SK-N-SH treated with all-trans-retinoic acid at 6 μM for 48 hours (cell line): ENCODE results near the gene PLEKHG4.

ENCODE experiments used
- ATAC-seq: fragments of 200-7000 bp; cut with Tn5 transposase; 3 replicates; pipeline ENCODE4 v1.9.1; 2020; ENCODE audit warnings: mild to moderate bottlenecking, moderate library complexity
- CREB5 ChIP-seq: fragments of 250-450 bp; sonication (Bioruptor Pico); IDR thresholded peaks from 2 replicates; pipeline ENCODE4 v1.5.1; 2020; ENCODE audit warnings: low read depth, mild to moderate bottlenecking, moderate library complexity
- CSDC2 ChIP-seq: fragments of 250-450 bp; sonication (Bioruptor Pico); IDR thresholded peaks from 2 replicates; pipeline ENCODE4 v1.5.0; 2020; ENCODE audit warnings: mild to moderate bottlenecking, moderate library complexity
- CSRNP3 ChIP-seq: fragments of 250-450 bp; sonication (Bioruptor Pico); IDR thresholded peaks from 2 replicates; pipeline ENCODE4 v1.5.1; 2021; ENCODE audit warnings: mild to moderate bottlenecking, moderate library complexity
- ESRRG ChIP-seq: fragments of 250-450 bp; sonication (Bioruptor Pico); IDR thresholded peaks from 2 replicates; pipeline ENCODE4 v1.6.1; 2021; ENCODE audit warnings: mild to moderate bottlenecking
- GLIS3 ChIP-seq: fragments of 250-450 bp; sonication (Bioruptor Pico); IDR thresholded peaks from 2 replicates; pipeline ENCODE4 v1.5.0; 2020; ENCODE audit warnings: mild to moderate bottlenecking, moderate library complexity
- ISL1 ChIP-seq: fragments of 250-450 bp; sonication (Bioruptor Pico); IDR thresholded peaks from 2 replicates; pipeline ENCODE4 v2.1.2; 2022; ENCODE audit warnings: mild to moderate bottlenecking, moderate library complexity
- PPARA ChIP-seq: fragments of 250-450 bp; sonication (Bioruptor Pico); IDR thresholded peaks from 2 replicates; pipeline ENCODE4 v1.5.0; 2020; ENCODE audit warnings: mild to moderate bottlenecking, borderline replicate concordance
- RARB ChIP-seq: fragments of 250-450 bp; sonication (Bioruptor Pico); IDR thresholded peaks from 2 replicates; pipeline ENCODE4 v1.8.0; 2021; ENCODE audit warnings: mild to moderate bottlenecking, moderate library complexity
- SNAI2 ChIP-seq: fragments of 250-450 bp; sonication (Bioruptor Pico); IDR thresholded peaks from 2 replicates; pipeline ENCODE4 v1.5.0; 2020; ENCODE audit warnings: mild to moderate bottlenecking, moderate library complexity
- TCF4 ChIP-seq: fragments of 250-450 bp; sonication (Bioruptor Pico); IDR thresholded peaks from 2 replicates; pipeline ENCODE4 v1.8.0; 2021; ENCODE audit warnings: mild to moderate bottlenecking, moderate library complexity, borderline replicate concordance
- TOX ChIP-seq: fragments of 250-450 bp; sonication (Bioruptor Pico); IDR thresholded peaks from 2 replicates; pipeline ENCODE4 v1.8.0; 2021; ENCODE audit warnings: mild to moderate bottlenecking, moderate library complexity, borderline replicate concordance
- TSHZ2 ChIP-seq: fragments of 250-450 bp; sonication (Bioruptor Pico); IDR thresholded peaks from 2 replicates; pipeline ENCODE4 v1.5.0; 2020; ENCODE audit warnings: mild to moderate bottlenecking, moderate library complexity
- ZC3H10 ChIP-seq: fragments of 250-450 bp; sonication (Bioruptor Pico); IDR thresholded peaks from 2 replicates; pipeline ENCODE4 v1.5.1; 2021; ENCODE audit warnings: mild to moderate bottlenecking, moderate library complexity
- ZFP3 ChIP-seq: fragments of 250-450 bp; sonication (Bioruptor Pico); IDR thresholded peaks from 2 replicates; pipeline ENCODE4 v1.5.0; 2020; ENCODE audit warnings: mild to moderate bottlenecking, moderate library complexity
- ZNF565 ChIP-seq: fragments of 450-650 bp; formaldehyde crosslinking; conservative IDR thresholded peaks from 2 replicates; pipeline ENCODE4 v1.5.0; 2020; ENCODE audit warnings: low read depth, mild to moderate bottlenecking, moderate library complexity

Gene PLEKHG4

GRCh38 chr16:67279296-67280089 is at the start of gene PLEKHG4:
TSS of gene PLEKHG4 (plus strand) at chr16:67279532. CDS start at chr16:67280045, 513 bp downstream.
- TF ChIP-seq ZNF565 (CRISPR knock-in tag) = no peak
- TF ChIP-seq PPARA (CRISPR knock-in tag) = no peak
- peak; percentile 62; the same call in 1 of the 2 replicates for TF ChIP-seq SNAI2 (CRISPR knock-in tag)
- peak; percentile 40; the same call in 1 of the 2 replicates for TF ChIP-seq ZFP3
- ATAC-seq = peak; percentile 82

- ATAC-seq = no peak
- TF ChIP-seq TCF4 (CRISPR knock-in tag) (no peak), PPARA (CRISPR knock-in tag) (no peak), GLIS3 (CRISPR knock-in tag) (no peak), RARB (CRISPR knock-in tag) (no peak), TSHZ2 (CRISPR knock-in tag) (no peak), TOX (CRISPR knock-in tag) (no peak), ZC3H10 (CRISPR knock-in tag) (no peak)
These were observed 49.2 kb upstream of the PLEKHG4 start for GRCh38 chr16:67229906-67230808.

GRCh38 chr16:67230809-67231660 is 48.3 kb upstream of the PLEKHG4 start:
- no peak for TF ChIP-seq TOX (CRISPR knock-in tag)
- TF ChIP-seq ESRRG (CRISPR knock-in tag) = no peak
- no peak for TF ChIP-seq ZNF565 (CRISPR knock-in tag)
- no peak for TF ChIP-seq CSRNP3 (CRISPR knock-in tag)
- TF ChIP-seq ZFP3 = no peak
- TF ChIP-seq CREB5 (CRISPR knock-in tag) = no peak
- no peak for TF ChIP-seq TSHZ2 (CRISPR knock-in tag)
- no peak for TF ChIP-seq RARB (CRISPR knock-in tag)
- TF ChIP-seq ISL1 (CRISPR knock-in tag) = no peak
- no peak for TF ChIP-seq CSDC2 (CRISPR knock-in tag)
- TF ChIP-seq, all 23 proteins: peak for 0
- no peak for ATAC-seq
